GM23338 (cell line): ENCODE measurements around the gene C3orf70.

Source experiments
- CREB1 ChIP-seq: fragments of 250-450 bp; sonication (Bioruptor Pico); IDR thresholded peaks from 2 replicates; pipeline ENCODE4 v1.5.0; 2020; ENCODE audit warnings: low read depth, mild to moderate bottlenecking, moderate library complexity
- EZH2 ChIP-seq: fragments of 200-600 bp; sonication (generic); IDR thresholded peaks from one replicate; pipeline ENCODE4 v1.8.0; 2017; ENCODE audit warnings: antibody characterized with exemption, mild to moderate bottlenecking, low read depth; ENCODE audit not compliant: unreplicated experiment
- EZH2phosphoT487 ChIP-seq: fragments of 200-600 bp; sonication (generic); IDR thresholded peaks from one replicate; pipeline ENCODE4 v1.8.1; 2018; ENCODE audit warnings: antibody characterized with exemption; ENCODE audit not compliant: unreplicated experiment
- JUNB ChIP-seq: IDR thresholded peaks from one replicate; pipeline ENCODE4 v1.6.1; 2016; ENCODE audit warnings: antibody characterized with exemption; ENCODE audit not compliant: unreplicated experiment
- NANOG ChIP-seq: IDR thresholded peaks from 2 replicates; pipeline ENCODE4 v1.6.1; 2016; ENCODE audit warnings: antibody characterized with exemption, borderline replicate concordance
- POLR2AphosphoS5 ChIP-seq: IDR thresholded peaks from 2 replicates; pipeline ENCODE4 v1.6.1; 2016; ENCODE audit warnings: antibody characterized with exemption, low read depth
- STAT1 ChIP-seq: IDR thresholded peaks from one replicate; pipeline ENCODE4 v1.6.1; 2016; ENCODE audit warnings: antibody characterized with exemption; ENCODE audit not compliant: unreplicated experiment
- ZNF114 ChIP-seq: fragments of 250-450 bp; sonication (Bioruptor Pico); IDR thresholded peaks from 2 replicates; pipeline ENCODE4 v1.5.0; 2020; ENCODE audit warnings: mild to moderate bottlenecking, moderate library complexity
- ZNF331 ChIP-seq: fragments of 250-450 bp; sonication (Bioruptor Pico); IDR thresholded peaks from 2 replicates; pipeline ENCODE4 v1.5.0; 2020; ENCODE audit warnings: low read depth, mild to moderate bottlenecking, moderate library complexity
- TF ChIP-seq, protein P1 (sequence below), 2 experiments: fragments of 200-600 bp in 1 of 2; sonication (generic) in 1 of 2; conservative IDR thresholded peaks; 2 replicates each; pipeline versions ENCODE4 v1.5.1 to v1.6.1; 2016 to 2017; ENCODE audit warnings: antibody characterized with exemption in 2 of 2, low read depth in 2 of 2, mild to moderate bottlenecking in 2 of 2, moderate library complexity in 1 of 2
- TF ChIP-seq, protein P2 (sequence below): IDR thresholded peaks from one replicate; pipeline ENCODE4 v1.6.1; 2018; ENCODE audit warnings: antibody characterized with exemption; ENCODE audit not compliant: unreplicated experiment
- TF ChIP-seq, protein P3 (sequence below): IDR thresholded peaks from 2 replicates; pipeline ENCODE4 v1.6.1; 2016; ENCODE audit warnings: antibody characterized with exemption
- TF ChIP-seq, protein P4 (sequence below): fragments of 250-450 bp; sonication (Bioruptor Pico); IDR thresholded peaks from 2 replicates; pipeline ENCODE4 v1.5.0; 2020; ENCODE audit warnings: mild to moderate bottlenecking, moderate library complexity

DNA sequence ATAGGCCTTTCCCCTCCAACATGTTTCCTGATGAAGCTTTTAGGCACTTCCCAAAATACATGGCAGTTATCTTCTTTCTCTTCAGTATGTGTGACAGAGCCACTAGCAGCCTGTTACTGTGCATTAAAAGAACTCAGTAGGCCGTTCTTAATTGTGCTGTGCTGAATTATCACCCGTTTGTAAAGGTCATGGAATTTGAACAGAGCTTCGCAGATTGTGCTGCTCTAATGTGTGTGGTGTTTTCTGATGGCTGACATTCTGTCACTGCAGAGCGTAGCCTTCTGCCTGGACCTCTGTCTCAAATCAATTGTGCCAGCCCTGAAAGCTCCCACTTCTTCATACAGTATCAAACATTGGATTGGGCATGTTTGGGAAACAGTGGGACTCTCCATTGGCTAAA is 111.3 kb downstream of the C3orf70 start:
- TF ChIP-seq, protein P1, sequence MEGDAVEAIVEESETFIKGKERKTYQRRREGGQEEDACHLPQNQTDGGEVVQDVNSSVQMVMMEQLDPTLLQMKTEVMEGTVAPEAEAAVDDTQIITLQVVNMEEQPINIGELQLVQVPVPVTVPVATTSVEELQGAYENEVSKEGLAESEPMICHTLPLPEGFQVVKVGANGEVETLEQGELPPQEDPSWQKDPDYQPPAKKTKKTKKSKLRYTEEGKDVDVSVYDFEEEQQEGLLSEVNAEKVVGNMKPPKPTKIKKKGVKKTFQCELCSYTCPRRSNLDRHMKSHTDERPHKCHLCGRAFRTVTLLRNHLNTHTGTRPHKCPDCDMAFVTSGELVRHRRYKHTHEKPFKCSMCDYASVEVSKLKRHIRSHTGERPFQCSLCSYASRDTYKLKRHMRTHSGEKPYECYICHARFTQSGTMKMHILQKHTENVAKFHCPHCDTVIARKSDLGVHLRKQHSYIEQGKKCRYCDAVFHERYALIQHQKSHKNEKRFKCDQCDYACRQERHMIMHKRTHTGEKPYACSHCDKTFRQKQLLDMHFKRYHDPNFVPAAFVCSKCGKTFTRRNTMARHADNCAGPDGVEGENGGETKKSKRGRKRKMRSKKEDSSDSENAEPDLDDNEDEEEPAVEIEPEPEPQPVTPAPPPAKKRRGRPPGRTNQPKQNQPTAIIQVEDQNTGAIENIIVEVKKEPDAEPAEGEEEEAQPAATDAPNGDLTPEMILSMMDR (conservative IDR thresholded peaks at IDR 0.05; ENCODE audit: low read depth in 2 of 2): no peak
- TF ChIP-seq, protein P2, sequence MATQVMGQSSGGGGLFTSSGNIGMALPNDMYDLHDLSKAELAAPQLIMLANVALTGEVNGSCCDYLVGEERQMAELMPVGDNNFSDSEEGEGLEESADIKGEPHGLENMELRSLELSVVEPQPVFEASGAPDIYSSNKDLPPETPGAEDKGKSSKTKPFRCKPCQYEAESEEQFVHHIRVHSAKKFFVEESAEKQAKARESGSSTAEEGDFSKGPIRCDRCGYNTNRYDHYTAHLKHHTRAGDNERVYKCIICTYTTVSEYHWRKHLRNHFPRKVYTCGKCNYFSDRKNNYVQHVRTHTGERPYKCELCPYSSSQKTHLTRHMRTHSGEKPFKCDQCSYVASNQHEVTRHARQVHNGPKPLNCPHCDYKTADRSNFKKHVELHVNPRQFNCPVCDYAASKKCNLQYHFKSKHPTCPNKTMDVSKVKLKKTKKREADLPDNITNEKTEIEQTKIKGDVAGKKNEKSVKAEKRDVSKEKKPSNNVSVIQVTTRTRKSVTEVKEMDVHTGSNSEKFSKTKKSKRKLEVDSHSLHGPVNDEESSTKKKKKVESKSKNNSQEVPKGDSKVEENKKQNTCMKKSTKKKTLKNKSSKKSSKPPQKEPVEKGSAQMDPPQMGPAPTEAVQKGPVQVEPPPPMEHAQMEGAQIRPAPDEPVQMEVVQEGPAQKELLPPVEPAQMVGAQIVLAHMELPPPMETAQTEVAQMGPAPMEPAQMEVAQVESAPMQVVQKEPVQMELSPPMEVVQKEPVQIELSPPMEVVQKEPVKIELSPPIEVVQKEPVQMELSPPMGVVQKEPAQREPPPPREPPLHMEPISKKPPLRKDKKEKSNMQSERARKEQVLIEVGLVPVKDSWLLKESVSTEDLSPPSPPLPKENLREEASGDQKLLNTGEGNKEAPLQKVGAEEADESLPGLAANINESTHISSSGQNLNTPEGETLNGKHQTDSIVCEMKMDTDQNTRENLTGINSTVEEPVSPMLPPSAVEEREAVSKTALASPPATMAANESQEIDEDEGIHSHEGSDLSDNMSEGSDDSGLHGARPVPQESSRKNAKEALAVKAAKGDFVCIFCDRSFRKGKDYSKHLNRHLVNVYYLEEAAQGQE: no peak
- TF ChIP-seq EZH2: no peak
- no peak for TF ChIP-seq EZH2phosphoT487
- no peak for TF ChIP-seq CREB1
- TF ChIP-seq ZNF331 (CRISPR knock-in tag): no peak
- TF ChIP-seq, protein P3, sequence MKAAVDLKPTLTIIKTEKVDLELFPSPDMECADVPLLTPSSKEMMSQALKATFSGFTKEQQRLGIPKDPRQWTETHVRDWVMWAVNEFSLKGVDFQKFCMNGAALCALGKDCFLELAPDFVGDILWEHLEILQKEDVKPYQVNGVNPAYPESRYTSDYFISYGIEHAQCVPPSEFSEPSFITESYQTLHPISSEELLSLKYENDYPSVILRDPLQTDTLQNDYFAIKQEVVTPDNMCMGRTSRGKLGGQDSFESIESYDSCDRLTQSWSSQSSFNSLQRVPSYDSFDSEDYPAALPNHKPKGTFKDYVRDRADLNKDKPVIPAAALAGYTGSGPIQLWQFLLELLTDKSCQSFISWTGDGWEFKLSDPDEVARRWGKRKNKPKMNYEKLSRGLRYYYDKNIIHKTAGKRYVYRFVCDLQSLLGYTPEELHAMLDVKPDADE: no peak
- no peak for TF ChIP-seq JUNB
- TF ChIP-seq NANOG: no peak
- TF ChIP-seq ZNF114 (CRISPR knock-in tag): no peak
- no peak for TF ChIP-seq POLR2AphosphoS5
- TF ChIP-seq, protein P4, sequence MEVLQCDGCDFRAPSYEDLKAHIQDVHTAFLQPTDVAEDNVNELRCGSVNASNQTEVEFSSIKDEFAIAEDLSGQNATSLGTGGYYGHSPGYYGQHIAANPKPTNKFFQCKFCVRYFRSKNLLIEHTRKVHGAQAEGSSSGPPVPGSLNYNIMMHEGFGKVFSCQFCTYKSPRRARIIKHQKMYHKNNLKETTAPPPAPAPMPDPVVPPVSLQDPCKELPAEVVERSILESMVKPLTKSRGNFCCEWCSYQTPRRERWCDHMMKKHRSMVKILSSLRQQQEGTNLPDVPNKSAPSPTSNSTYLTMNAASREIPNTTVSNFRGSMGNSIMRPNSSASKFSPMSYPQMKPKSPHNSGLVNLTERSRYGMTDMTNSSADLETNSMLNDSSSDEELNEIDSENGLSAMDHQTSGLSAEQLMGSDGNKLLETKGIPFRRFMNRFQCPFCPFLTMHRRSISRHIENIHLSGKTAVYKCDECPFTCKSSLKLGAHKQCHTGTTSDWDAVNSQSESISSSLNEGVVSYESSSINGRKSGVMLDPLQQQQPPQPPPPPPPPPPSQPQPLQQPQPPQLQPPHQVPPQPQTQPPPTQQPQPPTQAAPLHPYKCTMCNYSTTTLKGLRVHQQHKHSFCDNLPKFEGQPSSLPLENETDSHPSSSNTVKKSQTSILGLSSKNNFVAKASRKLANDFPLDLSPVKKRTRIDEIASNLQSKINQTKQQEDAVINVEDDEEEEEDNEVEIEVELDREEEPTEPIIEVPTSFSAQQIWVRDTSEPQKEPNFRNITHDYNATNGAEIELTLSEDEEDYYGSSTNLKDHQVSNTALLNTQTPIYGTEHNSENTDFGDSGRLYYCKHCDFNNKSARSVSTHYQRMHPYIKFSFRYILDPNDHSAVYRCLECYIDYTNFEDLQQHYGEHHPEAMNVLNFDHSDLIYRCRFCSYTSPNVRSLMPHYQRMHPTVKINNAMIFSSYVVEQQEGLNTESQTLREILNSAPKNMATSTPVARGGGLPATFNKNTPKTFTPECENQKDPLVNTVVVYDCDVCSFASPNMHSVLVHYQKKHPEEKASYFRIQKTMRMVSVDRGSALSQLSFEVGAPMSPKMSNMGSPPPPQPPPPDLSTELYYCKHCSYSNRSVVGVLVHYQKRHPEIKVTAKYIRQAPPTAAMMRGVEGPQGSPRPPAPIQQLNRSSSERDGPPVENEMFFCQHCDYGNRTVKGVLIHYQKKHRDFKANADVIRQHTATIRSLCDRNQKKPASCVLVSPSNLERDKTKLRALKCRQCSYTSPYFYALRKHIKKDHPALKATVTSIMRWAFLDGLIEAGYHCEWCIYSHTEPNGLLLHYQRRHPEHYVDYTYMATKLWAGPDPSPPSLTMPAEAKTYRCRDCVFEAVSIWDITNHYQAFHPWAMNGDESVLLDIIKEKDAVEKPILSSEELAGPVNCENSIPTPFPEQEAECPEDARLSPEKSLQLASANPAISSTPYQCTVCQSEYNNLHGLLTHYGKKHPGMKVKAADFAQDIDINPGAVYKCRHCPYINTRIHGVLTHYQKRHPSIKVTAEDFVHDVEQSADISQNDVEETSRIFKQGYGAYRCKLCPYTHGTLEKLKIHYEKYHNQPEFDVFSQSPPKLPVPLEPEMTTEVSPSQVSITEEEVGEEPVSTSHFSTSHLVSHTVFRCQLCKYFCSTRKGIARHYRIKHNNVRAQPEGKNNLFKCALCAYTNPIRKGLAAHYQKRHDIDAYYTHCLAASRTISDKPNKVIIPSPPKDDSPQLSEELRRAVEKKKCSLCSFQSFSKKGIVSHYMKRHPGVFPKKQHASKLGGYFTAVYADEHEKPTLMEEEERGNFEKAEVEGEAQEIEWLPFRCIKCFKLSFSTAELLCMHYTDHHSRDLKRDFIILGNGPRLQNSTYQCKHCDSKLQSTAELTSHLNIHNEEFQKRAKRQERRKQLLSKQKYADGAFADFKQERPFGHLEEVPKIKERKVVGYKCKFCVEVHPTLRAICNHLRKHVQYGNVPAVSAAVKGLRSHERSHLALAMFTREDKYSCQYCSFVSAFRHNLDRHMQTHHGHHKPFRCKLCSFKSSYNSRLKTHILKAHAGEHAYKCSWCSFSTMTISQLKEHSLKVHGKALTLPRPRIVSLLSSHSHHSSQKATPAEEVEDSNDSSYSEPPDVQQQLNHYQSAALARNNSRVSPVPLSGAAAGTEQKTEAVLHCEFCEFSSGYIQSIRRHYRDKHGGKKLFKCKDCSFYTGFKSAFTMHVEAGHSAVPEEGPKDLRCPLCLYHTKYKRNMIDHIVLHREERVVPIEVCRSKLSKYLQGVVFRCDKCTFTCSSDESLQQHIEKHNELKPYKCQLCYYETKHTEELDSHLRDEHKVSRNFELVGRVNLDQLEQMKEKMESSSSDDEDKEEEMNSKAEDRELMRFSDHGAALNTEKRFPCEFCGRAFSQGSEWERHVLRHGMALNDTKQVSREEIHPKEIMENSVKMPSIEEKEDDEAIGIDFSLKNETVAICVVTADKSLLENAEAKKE (CRISPR knock-in tag): no peak
- TF ChIP-seq STAT1: no peak
